Ammon's horn (tissue), 1 donor: ENCODE measurements around the gene UPK3A.
"Not testable (repeated sequence)": the region's sequence is repeated elsewhere in the genome, so short reads cannot be mapped to it uniquely, and the experiment has no call there.

Source experiments
- DNase-seq: peaks from one replicate; pipeline ENCODE4 v3.0.0-alpha.2; 2016; ENCODE audit warnings: low spot score

The UPK3A gene

GRCh38 chr22:45257941-45258340, 26.8 kb upstream of the UPK3A start:
- not testable (repeated sequence) for DNase-seq

- no peak for DNase-seq
Observed at GRCh38 chr22:45259754-45260394, 24.9 kb upstream of the UPK3A start.

GRCh38 chr22:45260395-45260759, 24.4 kb upstream of the UPK3A start:
- not testable (repeated sequence) for DNase-seq

- no peak for DNase-seq
Observed at GRCh38 chr22:45261407-45262088, 23.2 kb upstream of the UPK3A start.

- no peak for DNase-seq
Observed at GRCh38 chr22:45262195-45262930, 22.4 kb upstream of the UPK3A start.

- DNase-seq: no peak
Observed at GRCh38 chr22:45262931-45263462, 21.8 kb upstream of the UPK3A start.

- DNase-seq: peak; percentile 89
Observed at GRCh38 chr22:45263463-45264269, 21.1 kb upstream of the UPK3A start.

GRCh38 chr22:45265535-45265934, 19.2 kb upstream of the UPK3A start:
- no peak for DNase-seq

GRCh38 chr22:45268167-45268957, 16.4 kb upstream of the UPK3A start:
- DNase-seq: no peak

GRCh38 chr22:45268958-45269844, 15.5 kb upstream of the UPK3A start:
- peak; percentile 88 for DNase-seq

- DNase-seq: no peak
Observed at GRCh38 chr22:45270095-45271020, 14.4 kb upstream of the UPK3A start.

GRCh38 chr22:45271667-45272201, 13.0 kb upstream of the UPK3A start:
- DNase-seq: peak; percentile 74

GRCh38 chr22:45272498-45272897, 12.3 kb upstream of the UPK3A start:
- no peak for DNase-seq

GRCh38 chr22:45273452-45274075, 11.2 kb upstream of the UPK3A start:
- no peak for DNase-seq

GRCh38 chr22:45276507-45277105, 8.1 kb upstream of the UPK3A start:
- no peak for DNase-seq

- not testable (repeated sequence) for DNase-seq
Observed at GRCh38 chr22:45277720-45278119, 7.0 kb upstream of the UPK3A start.

- DNase-seq: no peak
Observed at GRCh38 chr22:45278125-45278524, 6.6 kb upstream of the UPK3A start.

- DNase-seq: no peak
Observed at GRCh38 chr22:45280587-45280980, 4.2 kb upstream of the UPK3A start.
